Measurements from ENCODE around the gene SHPK. TPM values are rescaled to one million over a fixed set of nuclear protein-coding genes. Genes with fewer than 3 reads are reported as not detected.

SHPK gene
- total and polyA plus RNA-seq, 12 donors: 2.3 to 7.6 (median 4.2) TPM

DNA sequence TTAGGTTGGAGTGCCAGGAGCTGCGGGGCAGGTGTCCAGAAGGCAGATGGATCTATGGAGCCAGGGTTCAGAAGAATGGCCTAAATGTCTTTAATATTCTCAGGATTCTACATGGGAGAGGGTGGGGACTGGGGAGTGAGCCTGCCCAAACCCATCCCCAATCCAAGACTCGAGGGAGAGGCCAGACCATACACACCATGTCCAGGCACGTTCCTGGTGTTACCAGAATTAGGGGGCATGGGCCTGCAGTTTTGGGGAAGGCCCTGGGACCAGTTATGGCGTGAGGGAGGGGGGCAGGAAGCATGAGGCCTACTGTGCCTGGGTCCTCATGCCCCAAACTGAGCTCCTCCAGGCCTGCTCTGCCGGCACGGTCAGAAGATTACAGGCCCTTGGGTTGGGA is 30.5 kb upstream of the SHPK start:
- 57 to 70% methylated on average over 6 of the region's 6 CpGs for WGBS, 2 donors
- H3K27ac ChIP-seq: peak overlapping the region; percentile 59 to 100 (median 98)
- peaks cover 14 to 59% (median 42%) of the 10 kb centered on the region in 9 donors for H3K4me1 ChIP-seq
- ATAC-seq (no peak), DNase-seq (no peak)
- peak overlapping the region in 9 of 10 donors; percentile 75 to 99 (median 89) for H3K4me3 ChIP-seq
- intact Hi-C loops (cut with DNase I): loop anchor here in 2 of 10 donors (2.0 to 10.0 kb wide), 2 partner anchors 30 to 132 kb away; partner anchors contain the start of genes CTNS (in 1 of the 2) and SHPK (in 1 of the 2)
- H3K36me3 ChIP-seq: peaks cover 0 to 52% (median 35%) of the 10 kb centered on the region in 9 donors
- H3K9me3 ChIP-seq: no peaks in the 10 kb centered on the region
- H3K27me3 ChIP-seq: no peaks in the 10 kb centered on the region
- TF ChIP-seq, protein P1, sequence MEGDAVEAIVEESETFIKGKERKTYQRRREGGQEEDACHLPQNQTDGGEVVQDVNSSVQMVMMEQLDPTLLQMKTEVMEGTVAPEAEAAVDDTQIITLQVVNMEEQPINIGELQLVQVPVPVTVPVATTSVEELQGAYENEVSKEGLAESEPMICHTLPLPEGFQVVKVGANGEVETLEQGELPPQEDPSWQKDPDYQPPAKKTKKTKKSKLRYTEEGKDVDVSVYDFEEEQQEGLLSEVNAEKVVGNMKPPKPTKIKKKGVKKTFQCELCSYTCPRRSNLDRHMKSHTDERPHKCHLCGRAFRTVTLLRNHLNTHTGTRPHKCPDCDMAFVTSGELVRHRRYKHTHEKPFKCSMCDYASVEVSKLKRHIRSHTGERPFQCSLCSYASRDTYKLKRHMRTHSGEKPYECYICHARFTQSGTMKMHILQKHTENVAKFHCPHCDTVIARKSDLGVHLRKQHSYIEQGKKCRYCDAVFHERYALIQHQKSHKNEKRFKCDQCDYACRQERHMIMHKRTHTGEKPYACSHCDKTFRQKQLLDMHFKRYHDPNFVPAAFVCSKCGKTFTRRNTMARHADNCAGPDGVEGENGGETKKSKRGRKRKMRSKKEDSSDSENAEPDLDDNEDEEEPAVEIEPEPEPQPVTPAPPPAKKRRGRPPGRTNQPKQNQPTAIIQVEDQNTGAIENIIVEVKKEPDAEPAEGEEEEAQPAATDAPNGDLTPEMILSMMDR (IDR thresholded peaks at IDR 0.05): no peak

- ATAC-seq (peak in 1 of 8 donors; percentile 4), DNase-seq (peak in 1 of 2 donors; percentile 54)
- peaks cover 0 to 54% (median 33%) of the 10 kb centered on the region in 9 donors for H3K36me3 ChIP-seq
- H3K9me3 ChIP-seq: no peaks in the 10 kb centered on the region
- H3K4me3 ChIP-seq: peak overlapping the region in 1 of 10 donors; percentile 89
- 54 to 61% methylated on average over 5 of the region's 5 CpGs for WGBS, 2 donors
- no peaks in the 10 kb centered on the region for H3K27me3 ChIP-seq
- H3K27ac ChIP-seq: peak overlapping the region; percentile 59 to 100 (median 98)
- TF ChIP-seq, protein P1 (IDR thresholded peaks at IDR 0.05): no peak
- intact Hi-C loops (cut with DNase I): loop anchor here in 2 of 10 donors (2.0 to 10.0 kb wide), 2 partner anchors 29 to 131 kb away; partner anchors contain the start of genes CTNS (in 1 of the 2) and SHPK (in 1 of the 2)
- H3K4me1 ChIP-seq: peaks cover 16 to 60% (median 42%) of the 10 kb centered on the region in 9 donors
Observed at GRCh38 chr17:3665834-3666233, 29.8 kb upstream of the SHPK start.

GRCh38 chr17:3663102-3664011 is 27.3 kb upstream of the SHPK start:
- 85 to 87% methylated on average over 33 of the region's 33 CpGs for WGBS, 2 donors
- Histone ChIP-seq H3K27me3 (no peaks in the 10 kb centered on the region), H3K27ac (no peak overlapping the region), H3K9me3 (no peaks in the 10 kb centered on the region), H3K4me3 (no peak overlapping the region), H3K36me3 (peaks cover 0 to 57% (median 33%) of the 10 kb centered on the region in 9 donors), H3K4me1 (peaks cover 30 to 70% (median 53%) of the 10 kb centered on the region in 9 donors)
- intact Hi-C loops (cut with DNase I): loop anchor here in 1 of 10 donors (10.0 kb wide), 1 partner anchor 129 kb away; no protein-coding TSS in a partner anchor
- TF ChIP-seq, protein P1 (IDR thresholded peaks at IDR 0.05): no peak
- ATAC-seq: no peak
- no peak for DNase-seq

DNA sequence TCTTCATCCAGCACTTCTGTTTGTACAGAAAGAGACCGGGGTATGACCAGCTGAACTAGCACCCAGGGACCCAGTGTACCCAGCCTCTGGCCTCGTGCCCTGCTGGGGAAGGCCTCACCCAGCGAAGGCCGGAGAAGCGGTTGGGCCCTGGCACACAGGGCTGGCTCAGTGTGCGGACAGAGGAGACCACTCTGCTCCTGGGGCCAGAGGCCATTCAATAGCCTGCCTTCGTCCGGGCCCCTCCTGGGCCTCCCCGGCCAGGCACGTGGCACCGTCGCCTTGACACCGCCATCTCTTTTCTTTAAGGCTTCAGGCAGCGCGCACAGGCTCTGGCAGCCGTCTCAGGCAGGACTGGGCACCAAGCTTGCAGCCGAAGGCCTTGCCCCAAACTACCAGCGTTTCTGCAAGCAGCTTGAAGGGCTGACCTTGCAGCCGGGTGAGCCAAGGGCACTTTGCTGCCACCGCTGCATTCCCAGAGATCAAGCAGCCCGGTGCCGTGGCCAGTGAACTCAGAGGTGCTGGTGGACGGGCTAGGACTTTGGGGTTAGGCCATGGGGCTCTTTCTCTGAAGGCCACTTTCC is 24.4 kb upstream of the SHPK start:
- intact Hi-C loops (cut with DNase I): loop anchor here in 1 of 10 donors (10.0 kb wide), 1 partner anchor 126 kb away; no protein-coding TSS in a partner anchor
- peak in 1 of 2 donors; percentile 51 for DNase-seq
- no peaks in the 10 kb centered on the region for H3K27me3 ChIP-seq
- peaks cover 21 to 48% (median 36%) of the 10 kb centered on the region in 9 donors for H3K4me1 ChIP-seq
- TF ChIP-seq, protein P1 (IDR thresholded peaks at IDR 0.05): no peak
- peak overlapping the region; percentile 78 to 88 (median 82) for H3K27ac ChIP-seq
- peaks cover 0 to 67% (median 33%) of the 10 kb centered on the region in 9 donors for H3K36me3 ChIP-seq
- WGBS, 2 donors: 69 to 71% methylated on average over 23 of the region's 23 CpGs
- no peaks in the 10 kb centered on the region for H3K9me3 ChIP-seq
- H3K4me3 ChIP-seq: no peak overlapping the region
- ATAC-seq: peak; percentile 8 to 53 (median 29)
